Pericardium fibroblast (primary cell): ENCODE results near the gene CEP120. TPM values are rescaled to one million over a fixed set of nuclear protein-coding genes. Genes with fewer than 3 reads are reported as not detected.

Experiments
- total RNA-seq: library from RNA; depleted of rRNA; stranded (reverse); fragments of >200 nt; gene quantifications from 2 replicates; pipeline ENCODE4 v1.2.3, GENCODE V29; 2015

Gene CEP120
- 12.7 and 12.8 TPM in 2 replicates for total RNA-seq

DNA sequence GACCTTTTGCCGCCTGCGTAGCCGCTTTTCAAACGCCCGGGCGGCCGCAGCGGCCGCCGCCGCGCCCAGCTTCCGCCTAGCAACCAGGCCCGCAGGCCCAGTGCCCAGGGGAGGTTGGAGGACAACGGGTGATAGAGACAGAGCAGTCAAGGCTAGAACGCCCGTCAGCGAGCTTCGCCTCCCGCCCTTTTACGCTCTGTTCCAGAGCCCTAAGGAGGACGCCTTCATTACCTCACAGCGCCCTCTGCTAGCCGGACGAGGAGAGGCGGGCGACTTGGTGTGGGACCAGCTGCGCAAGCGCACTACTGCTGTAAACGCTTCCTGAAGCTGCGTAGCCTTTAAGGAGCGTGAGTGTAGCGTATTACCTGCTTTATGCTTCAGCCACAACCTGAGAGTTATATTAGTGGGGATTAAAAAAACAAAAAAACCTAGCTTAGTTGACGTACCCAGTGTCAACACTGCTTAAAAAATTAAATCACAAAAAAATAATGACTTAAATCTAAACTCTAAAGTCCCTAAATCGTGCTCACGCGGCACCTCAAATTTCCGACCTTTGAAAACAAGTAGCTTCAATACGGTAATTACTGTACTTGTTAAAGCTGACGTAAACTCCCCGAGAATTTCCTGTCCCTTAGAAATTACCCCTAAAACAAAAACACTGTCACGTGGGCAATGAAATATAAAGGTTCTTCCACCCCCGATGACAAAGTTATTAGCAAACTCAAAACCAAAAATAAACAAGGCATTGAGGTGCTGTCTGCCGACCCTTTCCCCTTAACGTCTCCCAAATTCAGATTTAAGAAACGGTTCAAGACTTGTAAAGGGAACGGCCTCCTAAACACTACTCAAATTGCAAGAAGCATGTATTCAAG lies at the start of gene CEP120:
TSS of gene CEP120 (minus strand) at position 126 of the 872 bp plus-strand sequence. CDS start 405 bp downstream, outside the sequence.

Other genes starting within 250 kb of the CEP120 start
- gene CSNK1G3, start 88.8 kb upstream of the CEP120 start, total RNA-seq = 38.4 and 45.0 TPM in 2 replicates